ENCODE results near the gene THYN1. TPM values are rescaled to one million over a fixed set of nuclear protein-coding genes. Genes with fewer than 3 reads are reported as not detected.
"Not testable (repeated sequence)": the region's sequence is repeated elsewhere in the genome, so short reads cannot be mapped to it uniquely, and the experiment has no call there.

THYN1 gene
- total RNA-seq, 1 donor from 2014 or later: 34.2 TPM

GRCh38 chr11:134283461-134284230 lies 30.5 kb upstream of the THYN1 start:
- H3K27ac Mint-ChIP-seq: no peak overlapping the region
- H3K9me3 Mint-ChIP-seq: peaks cover under 1% of the 10 kb centered on the region
- peaks cover 48% of the 10 kb centered on the region for H3K27me3 Mint-ChIP-seq (ENCODE audit: low read depth)
- no peak overlapping the region for H3K4me3 Mint-ChIP-seq
- no peak for TF ChIP-seq CTCF (IDR thresholded peaks at IDR 0.05; ENCODE audit: unreplicated experiment)
- DNase-seq (ENCODE audit: low spot score in 2 of 2, unreplicated experiment in 2 of 2): no peak
- H3K4me1 Mint-ChIP-seq: no peaks in the 10 kb centered on the region
- no peaks in the 10 kb centered on the region for H3K36me3 Mint-ChIP-seq

- DNase-seq (ENCODE audit: low spot score in 2 of 2, unreplicated experiment in 2 of 2): no peak
- H3K4me1 Mint-ChIP-seq: no peaks in the 10 kb centered on the region
- TF ChIP-seq CTCF (IDR thresholded peaks at IDR 0.05; ENCODE audit: unreplicated experiment): no peak
- no peak overlapping the region for H3K27ac Mint-ChIP-seq
- H3K36me3 Mint-ChIP-seq: no peaks in the 10 kb centered on the region
- H3K4me3 Mint-ChIP-seq: no peak overlapping the region
- H3K9me3 Mint-ChIP-seq: peaks cover 3% of the 10 kb centered on the region
- peaks cover 61% of the 10 kb centered on the region for H3K27me3 Mint-ChIP-seq (ENCODE audit: low read depth)
Measured at GRCh38 chr11:134282121-134283045, 29.2 kb upstream of the THYN1 start.

- H3K9me3 Mint-ChIP-seq; H3K36me3 Mint-ChIP-seq; DNase-seq (ENCODE audit: low spot score in 2 of 2, unreplicated experiment in 2 of 2); H3K4me3 Mint-ChIP-seq; H3K27ac Mint-ChIP-seq; H3K4me1 Mint-ChIP-seq: not testable (repeated sequence)
- H3K27me3 Mint-ChIP-seq (ENCODE audit: low read depth): peaks cover 67% of the 10 kb centered on the region
Measured at GRCh38 chr11:134281635-134282034, 28.5 kb upstream of the THYN1 start.

- peaks cover 15% of the 10 kb centered on the region for H3K4me1 Mint-ChIP-seq
- DNase-seq (ENCODE audit: low spot score in 2 of 2, unreplicated experiment in 2 of 2): peak in 1 of 2 experiments; percentile 10
- peaks cover 85% of the 10 kb centered on the region for H3K27me3 Mint-ChIP-seq (ENCODE audit: low read depth)
- no peak for TF ChIP-seq CTCF (IDR thresholded peaks at IDR 0.05; ENCODE audit: unreplicated experiment)
- H3K27ac Mint-ChIP-seq: no peak overlapping the region
- H3K4me3 Mint-ChIP-seq: no peak overlapping the region
- no peaks in the 10 kb centered on the region for H3K36me3 Mint-ChIP-seq
- peaks cover 3% of the 10 kb centered on the region for H3K9me3 Mint-ChIP-seq
Measured at GRCh38 chr11:134278356-134278755, 25.2 kb upstream of the THYN1 start.

DNA sequence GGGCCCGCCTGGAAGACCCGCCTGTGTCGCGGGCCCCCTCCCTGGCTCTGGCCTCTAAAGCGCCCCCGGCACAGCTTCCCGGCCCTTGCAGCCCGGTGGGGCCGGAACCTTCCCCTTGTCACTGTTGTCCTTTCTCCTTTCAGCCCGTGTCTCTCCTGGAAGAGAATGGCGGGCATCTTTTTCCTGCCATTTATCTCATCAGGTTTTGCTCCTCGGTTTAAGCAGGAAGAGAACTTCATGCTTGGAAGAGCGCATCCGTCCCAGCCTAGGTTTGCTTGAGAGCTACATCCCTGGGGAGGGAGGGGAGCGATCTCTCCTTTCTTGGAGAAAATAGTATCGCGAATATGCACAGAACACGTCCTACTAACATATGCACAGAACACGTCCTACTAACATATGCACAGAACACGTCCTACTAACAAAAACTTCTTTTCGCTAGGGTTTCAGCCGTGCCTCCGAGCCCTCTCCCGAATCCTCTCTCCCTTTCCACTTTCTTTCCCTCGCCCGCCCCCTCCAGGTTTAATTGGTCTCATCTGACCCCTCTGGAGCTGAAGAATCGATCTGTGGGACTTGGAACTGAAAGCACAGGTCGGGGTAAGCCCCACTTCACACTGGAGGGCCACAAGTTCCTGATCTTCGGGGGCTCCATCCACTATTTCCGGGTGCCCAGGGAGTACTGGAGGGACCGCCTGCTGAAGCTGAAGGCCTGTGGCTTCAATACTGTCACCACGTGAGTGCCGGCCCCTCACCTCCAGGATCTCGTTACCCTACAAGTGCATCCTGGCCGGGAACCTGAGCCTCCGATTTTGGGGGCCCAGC lies 24.2 kb upstream of the THYN1 start:
- H3K4me1 Mint-ChIP-seq: peaks cover 15% of the 10 kb centered on the region
- H3K36me3 Mint-ChIP-seq: no peaks in the 10 kb centered on the region
- DNase-seq (ENCODE audit: low spot score in 2 of 2, unreplicated experiment in 2 of 2): peak in 1 of 2 experiments; percentile 26
- peaks cover 86% of the 10 kb centered on the region for H3K27me3 Mint-ChIP-seq (ENCODE audit: low read depth)
- TF ChIP-seq CTCF (IDR thresholded peaks at IDR 0.05; ENCODE audit: unreplicated experiment): no peak
- peaks cover 3% of the 10 kb centered on the region for H3K9me3 Mint-ChIP-seq
- H3K4me3 Mint-ChIP-seq: peak overlapping the region; percentile 63
- H3K27ac Mint-ChIP-seq: no peak overlapping the region
